ENCODE measurements around the gene LRRC15. TPM values are rescaled to one million over a fixed set of nuclear protein-coding genes. Genes with fewer than 3 reads are reported as not detected.

The LRRC15 gene
- total RNA-seq, 1 donor from 2014 or later, result not detected

DNA sequence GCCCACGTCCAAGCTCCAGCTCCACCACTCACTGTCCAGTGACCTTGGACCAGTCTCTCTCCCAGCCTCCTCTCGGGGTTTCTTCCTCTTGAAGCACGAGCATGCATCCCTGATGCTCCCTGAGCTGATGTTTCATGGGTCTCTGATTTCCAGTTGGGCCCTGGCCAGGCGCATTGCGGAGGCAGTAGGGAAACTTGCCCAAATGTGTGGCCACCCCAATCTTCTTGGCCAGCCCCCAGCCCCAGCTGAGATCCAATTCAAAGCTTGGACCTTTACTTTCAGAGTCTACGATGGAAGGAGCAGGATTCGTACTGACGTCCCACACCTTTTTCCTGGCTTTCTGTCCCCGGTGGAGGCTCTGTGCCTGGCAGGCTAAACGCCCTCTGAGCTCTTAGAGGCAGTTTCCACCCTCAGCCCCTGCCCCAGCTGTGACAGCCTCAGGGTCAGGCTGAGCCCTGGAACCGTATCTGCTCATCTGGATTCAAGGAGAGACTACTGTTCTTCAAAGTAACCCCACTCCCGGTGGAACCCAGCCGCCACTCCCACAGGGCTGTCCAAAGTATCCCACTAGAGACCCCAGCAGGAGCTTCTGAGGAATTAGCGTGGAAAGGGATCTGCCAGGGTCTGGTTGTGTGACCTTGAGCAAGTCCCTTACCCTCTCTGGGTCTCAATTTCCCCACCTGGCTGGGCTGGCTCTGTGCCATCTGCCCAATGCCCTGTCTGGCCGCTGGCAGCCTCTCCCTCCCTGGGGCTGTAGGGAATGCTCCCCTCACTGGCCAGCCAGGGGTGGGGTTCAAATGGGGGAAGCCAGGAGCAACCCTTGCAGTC, 55.8 kb downstream of the LRRC15 start:
- intact Hi-C loops (cut with micrococcal nuclease), result loop anchor here (2.0 kb wide), 1 partner anchor 209 kb away; no protein-coding TSS in a partner anchor
- no peak for ATAC-seq (ENCODE audit: low read depth)
- H3K36me3 Mint-ChIP-seq (ENCODE audit: low read depth), result no peaks in the 10 kb centered on the region
- H3K4me1 Mint-ChIP-seq, result peaks cover 28% of the 10 kb centered on the region
- CTCF ChIA-PET, result interaction anchor here (0.9 to 4.4 kb wide), 6 partner anchors 20 to 648 kb away, joined by 3 to 97 read pairs (median 11); no protein-coding TSS in a partner anchor
- DNase-seq, result no peak
- no peak overlapping the region for H3K4me3 Mint-ChIP-seq
- H3K27ac Mint-ChIP-seq, result no peak overlapping the region
- POLR2A ChIA-PET, result interaction anchor here (0.7 kb wide), 1 partner anchor 172 kb away, joined by 4 read pairs; no protein-coding TSS in a partner anchor
- TF ChIP-seq, protein P1, sequence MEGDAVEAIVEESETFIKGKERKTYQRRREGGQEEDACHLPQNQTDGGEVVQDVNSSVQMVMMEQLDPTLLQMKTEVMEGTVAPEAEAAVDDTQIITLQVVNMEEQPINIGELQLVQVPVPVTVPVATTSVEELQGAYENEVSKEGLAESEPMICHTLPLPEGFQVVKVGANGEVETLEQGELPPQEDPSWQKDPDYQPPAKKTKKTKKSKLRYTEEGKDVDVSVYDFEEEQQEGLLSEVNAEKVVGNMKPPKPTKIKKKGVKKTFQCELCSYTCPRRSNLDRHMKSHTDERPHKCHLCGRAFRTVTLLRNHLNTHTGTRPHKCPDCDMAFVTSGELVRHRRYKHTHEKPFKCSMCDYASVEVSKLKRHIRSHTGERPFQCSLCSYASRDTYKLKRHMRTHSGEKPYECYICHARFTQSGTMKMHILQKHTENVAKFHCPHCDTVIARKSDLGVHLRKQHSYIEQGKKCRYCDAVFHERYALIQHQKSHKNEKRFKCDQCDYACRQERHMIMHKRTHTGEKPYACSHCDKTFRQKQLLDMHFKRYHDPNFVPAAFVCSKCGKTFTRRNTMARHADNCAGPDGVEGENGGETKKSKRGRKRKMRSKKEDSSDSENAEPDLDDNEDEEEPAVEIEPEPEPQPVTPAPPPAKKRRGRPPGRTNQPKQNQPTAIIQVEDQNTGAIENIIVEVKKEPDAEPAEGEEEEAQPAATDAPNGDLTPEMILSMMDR (IDR thresholded peaks at IDR 0.05), result no peak
- H3K9me3 Mint-ChIP-seq, result peaks cover under 1% of the 10 kb centered on the region
- H3K27me3 Mint-ChIP-seq, result peaks cover 25% of the 10 kb centered on the region

DNA sequence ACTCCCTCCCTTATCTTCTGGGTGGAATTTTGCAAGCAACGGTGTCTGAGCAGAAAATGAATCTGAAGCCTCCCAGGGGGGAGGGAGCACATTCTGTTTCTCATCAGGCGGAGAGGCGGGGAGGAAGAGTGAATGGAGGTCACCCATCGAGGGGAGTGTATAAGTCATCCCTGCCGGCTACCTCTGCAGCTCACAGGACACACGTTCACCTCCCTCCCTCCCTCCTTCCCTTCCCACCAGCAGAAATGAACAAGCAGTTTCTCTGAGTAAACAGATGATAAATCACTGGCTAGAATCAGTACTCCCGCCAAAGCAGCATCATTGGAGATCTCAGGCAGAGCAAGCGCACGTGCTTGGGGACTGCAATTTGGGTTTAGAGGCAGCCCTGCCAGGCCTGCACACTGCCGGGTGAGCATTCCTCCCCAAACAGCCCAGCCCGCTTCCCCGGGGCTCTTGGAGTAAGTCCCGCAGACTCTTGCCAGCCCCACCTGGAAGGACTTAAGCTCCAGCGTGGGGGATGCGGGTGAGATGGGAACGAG, 56.7 kb downstream of the LRRC15 start:
- ChIA-PET CTCF (interaction anchor here (2.0 to 4.4 kb wide), 3 partner anchors 175 to 647 kb away, joined by 8 to 57 read pairs (median 14); no protein-coding TSS in a partner anchor), POLR2A (interaction anchor here (0.6 kb wide), 1 partner anchor 646 kb away, joined by 4 read pairs; no protein-coding TSS in a partner anchor)
- Mint-ChIP-seq H3K27ac (no peak overlapping the region), H3K4me1 (peaks cover 28% of the 10 kb centered on the region), H3K36me3 (ENCODE audit: low read depth) (no peaks in the 10 kb centered on the region), H3K9me3 (no peaks in the 10 kb centered on the region), H3K4me3 (no peak overlapping the region), H3K27me3 (peaks cover 24% of the 10 kb centered on the region)
- ATAC-seq (ENCODE audit: low read depth) (no peak), DNase-seq (no peak)
- TF ChIP-seq, protein P1 (IDR thresholded peaks at IDR 0.05), result no peak
- intact Hi-C loops (cut with micrococcal nuclease), result no loop called here

DNA sequence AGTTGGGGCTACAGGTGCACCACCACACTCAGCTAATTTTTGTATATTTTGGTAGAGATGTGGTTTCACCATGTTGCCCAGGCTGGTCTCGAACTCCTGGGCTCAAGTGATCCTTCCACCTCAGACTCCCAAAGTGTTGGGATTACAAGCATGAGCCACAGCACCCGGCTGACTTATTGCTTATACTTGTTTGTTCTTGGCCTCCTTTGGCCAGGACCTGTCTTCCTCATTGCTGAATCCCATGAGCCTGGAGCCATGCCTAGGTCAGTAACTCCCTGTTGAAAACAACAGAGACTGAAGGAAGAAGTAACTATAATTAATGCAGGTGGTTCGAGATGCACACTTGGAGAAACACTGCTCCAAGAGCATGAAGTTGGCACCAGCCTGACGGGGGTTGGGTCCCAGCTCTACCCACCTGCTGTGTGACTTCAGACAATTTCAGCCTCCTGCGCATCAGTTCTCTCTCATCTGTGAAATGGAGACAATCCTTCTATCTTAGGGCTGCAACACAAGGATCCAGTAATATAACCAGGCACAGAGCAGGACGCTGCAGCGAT, 57.3 kb downstream of the LRRC15 start:
- intact Hi-C loops (cut with micrococcal nuclease), result no loop called here
- Mint-ChIP-seq H3K27ac (no peak overlapping the region), H3K27me3 (peaks cover 18% of the 10 kb centered on the region), H3K4me1 (peaks cover 28% of the 10 kb centered on the region), H3K36me3 (ENCODE audit: low read depth) (no peaks in the 10 kb centered on the region), H3K4me3 (no peak overlapping the region), H3K9me3 (no peaks in the 10 kb centered on the region)
- ATAC-seq (ENCODE audit: low read depth) (no peak), DNase-seq (no peak)
- POLR2A ChIA-PET, result no interaction called here
- TF ChIP-seq, protein P1 (IDR thresholded peaks at IDR 0.05), result no peak
- CTCF ChIA-PET, result interaction anchor here (2.0 to 2.8 kb wide), 2 partner anchors 174 to 647 kb away, joined by 8 to 14 read pairs; no protein-coding TSS in a partner anchor

DNA sequence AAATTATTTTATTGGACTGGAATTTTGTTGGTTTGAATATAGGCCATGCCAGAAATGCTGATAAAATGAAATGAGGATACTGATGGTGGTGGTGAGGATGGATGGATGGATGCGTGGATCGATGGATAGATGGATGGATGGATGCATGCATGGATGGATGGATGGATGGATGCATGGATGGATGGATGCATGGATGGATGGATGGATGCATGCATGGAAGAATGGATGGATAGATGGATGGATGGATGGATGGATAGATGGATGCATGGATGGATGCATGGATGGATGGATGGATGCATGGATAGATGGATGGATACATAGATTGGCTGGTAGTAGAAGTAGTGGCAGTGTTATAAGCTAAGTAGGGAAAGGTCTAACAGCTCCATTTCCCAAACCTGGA, 58.5 kb downstream of the LRRC15 start:
- Mint-ChIP-seq H3K27ac (no peak overlapping the region), H3K36me3 (ENCODE audit: low read depth) (no peaks in the 10 kb centered on the region), H3K9me3 (no peaks in the 10 kb centered on the region), H3K4me1 (peaks cover 23% of the 10 kb centered on the region), H3K27me3 (peaks cover 12% of the 10 kb centered on the region), H3K4me3 (no peak overlapping the region)
- intact Hi-C loops (cut with micrococcal nuclease), result no loop called here
- ChIA-PET POLR2A (interaction anchor here (2.3 kb wide), 1 partner anchor 207 kb away, joined by 8 read pairs; no protein-coding TSS in a partner anchor), CTCF (no interaction called here)
- ATAC-seq (ENCODE audit: low read depth) (no peak), DNase-seq (no peak)
- TF ChIP-seq, protein P1 (IDR thresholded peaks at IDR 0.05), result no peak
